ENCODE measurements around the gene TAF10.

TAF10 gene

GRCh38 chr11:6625832-6626420 lies 13.9 kb upstream of the TAF10 start:
- DNase-seq = no peak

- no peak for DNase-seq
Measured at GRCh38 chr11:6625156-6625831, 13.3 kb upstream of the TAF10 start.

- no peak for DNase-seq
Measured at GRCh38 chr11:6623391-6624363, 11.7 kb upstream of the TAF10 start.

- DNase-seq = no peak
Measured at GRCh38 chr11:6622261-6623171, 10.5 kb upstream of the TAF10 start.

- no peak for DNase-seq
Measured at GRCh38 chr11:6621711-6622211, 9.7 kb upstream of the TAF10 start.

GRCh38 chr11:6620636-6621035 lies 8.6 kb upstream of the TAF10 start:
- no peak for DNase-seq

GRCh38 chr11:6619004-6619745 lies 7.2 kb upstream of the TAF10 start, which contains the start of gene TPP1:
TPP1 (minus strand) TSS chr11:6619422; CDS start chr11:6619400, 22 bp downstream.
- peak; percentile 59 to 98 (median 92) for DNase-seq

- DNase-seq = peak in 54 of 58 donors; percentile 17 to 82 (median 56)
Measured at GRCh38 chr11:6618117-6619003, 6.3 kb upstream of the TAF10 start.

- no peak for DNase-seq
Measured at GRCh38 chr11:6617315-6617781, 5.3 kb upstream of the TAF10 start.

- no peak for DNase-seq
Measured at GRCh38 chr11:6616596-6617250, 4.7 kb upstream of the TAF10 start.

GRCh38 chr11:6615882-6616585 lies 4.0 kb upstream of the TAF10 start:
- no peak for DNase-seq

- no peak for DNase-seq
Measured at GRCh38 chr11:6615046-6615445, 3.0 kb upstream of the TAF10 start.

GRCh38 chr11:6614446-6614845 lies 2.4 kb upstream of the TAF10 start:
- DNase-seq = no peak

- no peak for DNase-seq
Measured at GRCh38 chr11:6613496-6613895, 1.5 kb upstream of the TAF10 start.

GRCh38 chr11:6611963-6612212 lies 128 bp downstream of the TAF10 start:
- DNase-seq = peak in 4 of 58 donors; percentile 55 to 67 (median 62)

GRCh38 chr11:6611092-6611962 lies 689 bp downstream of the TAF10 start:
- peak in 17 of 58 donors; percentile 12 to 77 (median 55) for DNase-seq

GRCh38 chr11:6610591-6610990 lies 1.4 kb downstream of the TAF10 start:
- DNase-seq = no peak
